Measurements from ENCODE around the gene PHF14. TPM values are rescaled to one million over a fixed set of nuclear protein-coding genes. Genes with fewer than 3 reads are reported as not detected.

The PHF14 gene
- total and polyA plus RNA-seq, 10 donors = 18.9 to 59.1 (median 37.7) TPM

DNA sequence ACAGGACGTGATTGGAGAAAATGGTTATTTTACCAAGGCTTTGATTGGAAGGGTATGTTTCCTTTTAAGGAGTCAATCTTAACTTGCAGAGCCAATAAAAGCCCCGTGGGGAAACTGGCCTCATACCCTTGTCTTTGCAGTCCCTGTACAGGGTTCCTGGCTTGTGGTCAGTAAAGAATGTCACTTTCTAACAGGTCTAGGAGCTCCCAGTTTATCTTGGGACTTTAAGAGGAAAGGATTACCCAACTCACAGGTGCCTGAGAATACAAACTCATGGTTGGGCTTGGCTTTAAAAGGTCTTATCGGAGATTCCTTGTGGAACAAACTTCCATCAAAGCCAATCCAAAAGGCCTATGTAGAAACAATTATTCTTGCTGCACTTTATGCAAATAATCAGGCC lies 221.8 kb downstream of the PHF14 start:
- Histone ChIP-seq H3K4me1 (peaks cover 0 to 4% (median 0%) of the 10 kb centered on the region in 6 donors), H3K27me3 (replicated peaks in 1 of 7) (no peaks in the 10 kb centered on the region), H3K4me3 (no peak overlapping the region), H3K36me3 (no peaks in the 10 kb centered on the region), H3K9me3 (no peaks in the 10 kb centered on the region), H3K27ac (no peak overlapping the region)
- no peak for TF ChIP-seq CTCF (IDR thresholded peaks at IDR 0.05 in 8 of 11, conservative IDR thresholded peaks at IDR 0.05 in 3 of 11)
- no peak for DNase-seq
- intact Hi-C loops (cut with DNase I; ENCODE audit: low total_unique reads) = no loop called here
- WGBS, 5 donors = 80 to 91% (median 81%) methylated on average over 3 of the region's 3 CpGs

DNA sequence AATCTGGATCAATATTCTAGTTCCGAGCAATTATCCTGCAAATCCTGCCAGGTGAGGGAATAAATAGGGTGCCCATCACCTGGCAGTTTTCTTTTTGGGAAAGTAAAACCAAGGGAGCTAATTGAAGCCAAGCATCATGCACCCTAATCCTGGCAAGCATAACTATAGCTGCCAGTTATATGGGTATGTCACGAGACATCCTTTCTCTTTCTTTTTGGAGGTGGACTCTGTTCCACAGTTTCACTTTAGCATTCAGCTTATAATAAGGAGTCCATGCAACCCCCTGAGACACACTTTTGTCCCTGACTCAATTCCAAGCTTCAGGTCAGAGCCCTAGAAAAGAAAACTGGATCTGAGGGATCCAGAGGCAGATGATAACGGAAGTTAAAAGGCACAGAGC lies 222.5 kb downstream of the PHF14 start:
- no peaks in the 10 kb centered on the region for H3K36me3 ChIP-seq
- H3K4me3 ChIP-seq = no peak overlapping the region
- intact Hi-C loops (cut with DNase I; ENCODE audit: low total_unique reads) = no loop called here
- no peaks in the 10 kb centered on the region for H3K27me3 ChIP-seq (replicated peaks in 1 of 7)
- TF ChIP-seq POLR2AphosphoS5 (IDR thresholded peaks at IDR 0.05) (no peak), POLR2A (IDR thresholded peaks at IDR 0.05) (no peak), CTCF (IDR thresholded peaks at IDR 0.05 in 8 of 11, conservative IDR thresholded peaks at IDR 0.05 in 3 of 11) (no peak)
- H3K27ac ChIP-seq = no peak overlapping the region
- H3K4me1 ChIP-seq = peaks cover 0 to 4% (median 0%) of the 10 kb centered on the region in 6 donors
- no peak for DNase-seq
- WGBS, 5 donors = 60 to 90% (median 74%) methylated on average over 3 of the region's 3 CpGs
- no peaks in the 10 kb centered on the region for H3K9me3 ChIP-seq

DNA sequence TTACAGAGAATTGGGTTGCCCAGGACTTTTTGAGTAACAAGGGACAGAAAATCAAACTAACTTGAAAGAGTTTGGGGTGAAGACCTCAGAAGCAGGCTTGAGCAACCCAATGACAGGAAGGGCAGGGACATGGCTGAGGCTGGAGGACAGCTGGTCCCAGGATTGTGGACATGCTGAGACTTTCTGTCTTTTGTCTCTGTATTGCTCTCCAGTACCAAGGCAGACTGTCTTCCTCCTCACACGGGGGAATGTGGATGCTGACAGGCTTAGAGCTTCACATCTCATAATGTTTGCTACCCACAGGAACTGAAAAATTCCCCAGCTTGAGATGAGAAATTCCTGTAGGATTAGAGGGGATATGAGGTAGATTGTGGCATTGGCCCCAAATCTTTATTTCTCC lies 229.6 kb downstream of the PHF14 start:
- Histone ChIP-seq H3K27ac (no peak overlapping the region), H3K27me3 (replicated peaks in 1 of 7) (no peaks in the 10 kb centered on the region), H3K4me3 (no peak overlapping the region), H3K9me3 (no peaks in the 10 kb centered on the region), H3K4me1 (no peaks in the 10 kb centered on the region), H3K36me3 (no peaks in the 10 kb centered on the region)
- intact Hi-C loops (cut with DNase I; ENCODE audit: low total_unique reads) = no loop called here
- no peak for DNase-seq
- TF ChIP-seq CTCF (IDR thresholded peaks at IDR 0.05 in 8 of 11, conservative IDR thresholded peaks at IDR 0.05 in 3 of 11) (no peak), POLR2AphosphoS5 (IDR thresholded peaks at IDR 0.05) (no peak), POLR2A (IDR thresholded peaks at IDR 0.05) (no peak)
- WGBS, 5 donors = 50 to 100% (median 72%) methylated on average over 1 of the region's 1 CpG

- TF ChIP-seq POLR2AphosphoS5 (IDR thresholded peaks at IDR 0.05) = no peak
- no peak for TF ChIP-seq POLR2A (IDR thresholded peaks at IDR 0.05)
- Histone ChIP-seq H3K9me3 (no peaks in the 10 kb centered on the region), H3K4me3 (no peak overlapping the region), H3K4me1 (no peaks in the 10 kb centered on the region), H3K27ac (no peak overlapping the region), H3K36me3 (no peaks in the 10 kb centered on the region), H3K27me3 (replicated peaks in 1 of 7) (no peaks in the 10 kb centered on the region)
- no peak for DNase-seq
- intact Hi-C loops (cut with DNase I; ENCODE audit: low total_unique reads) = no loop called here
- WGBS, 5 donors = 79 to 85% (median 82%) methylated on average over 3 of the region's 3 CpGs
These were observed 230.0 kb downstream of the PHF14 start for GRCh38 chr7:11203683-11204082.

Measured in spleen (tissue), 11 donors.